ENCODE results near the gene GIMD1. TPM values are rescaled to one million over a fixed set of nuclear protein-coding genes. Genes with fewer than 3 reads are reported as not detected.
"Not testable (repeated sequence)": the region's sequence is repeated elsewhere in the genome, so short reads cannot be mapped to it uniquely, and the experiment has no call there.

Gene GIMD1
- not detected in 2 replicates for total RNA-seq
- long read RNA-seq, result 0 reads

DNA sequence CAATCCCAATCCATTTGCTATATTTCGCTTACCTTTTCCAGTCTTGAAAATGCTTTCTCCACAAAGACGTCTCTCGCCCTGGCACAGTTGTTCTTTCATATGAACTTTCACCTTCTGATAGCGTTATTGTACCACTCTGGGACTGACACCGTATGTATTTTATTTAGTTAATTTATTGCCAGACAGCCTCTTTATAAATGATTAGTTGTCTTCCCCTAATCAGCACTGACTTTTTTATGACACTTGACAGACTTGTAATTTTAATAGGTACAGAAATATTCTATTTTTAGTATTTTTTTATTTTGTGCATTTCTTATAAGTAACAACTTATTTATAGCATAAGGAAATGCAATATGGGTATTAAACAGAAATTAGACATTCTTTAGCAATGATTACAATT is at the start of gene GIMD1:
TSS of gene GIMD1 (minus strand) at position 101 of the 400 bp plus-strand sequence. CDS start 1,343 bp downstream, outside the sequence.
- Mint-ChIP-seq H3K4me3 (no peak within 1 kb of the TSS), H3K4me1 (no peaks in the 10 kb centered on the region), H3K36me3 (ENCODE audit: low read depth) (no peaks in the 10 kb centered on the region), H3K27ac (ENCODE audit: unreplicated experiment) (no peak within 1 kb of the TSS), H3K9me3 (no peaks in the 10 kb centered on the region), H3K27me3 (ENCODE audit: low read depth) (peaks cover 12% of the 10 kb centered on the region)
- no peak for DNase-seq (ENCODE audit: low read depth, low spot score)
- TF ChIP-seq, protein P1, sequence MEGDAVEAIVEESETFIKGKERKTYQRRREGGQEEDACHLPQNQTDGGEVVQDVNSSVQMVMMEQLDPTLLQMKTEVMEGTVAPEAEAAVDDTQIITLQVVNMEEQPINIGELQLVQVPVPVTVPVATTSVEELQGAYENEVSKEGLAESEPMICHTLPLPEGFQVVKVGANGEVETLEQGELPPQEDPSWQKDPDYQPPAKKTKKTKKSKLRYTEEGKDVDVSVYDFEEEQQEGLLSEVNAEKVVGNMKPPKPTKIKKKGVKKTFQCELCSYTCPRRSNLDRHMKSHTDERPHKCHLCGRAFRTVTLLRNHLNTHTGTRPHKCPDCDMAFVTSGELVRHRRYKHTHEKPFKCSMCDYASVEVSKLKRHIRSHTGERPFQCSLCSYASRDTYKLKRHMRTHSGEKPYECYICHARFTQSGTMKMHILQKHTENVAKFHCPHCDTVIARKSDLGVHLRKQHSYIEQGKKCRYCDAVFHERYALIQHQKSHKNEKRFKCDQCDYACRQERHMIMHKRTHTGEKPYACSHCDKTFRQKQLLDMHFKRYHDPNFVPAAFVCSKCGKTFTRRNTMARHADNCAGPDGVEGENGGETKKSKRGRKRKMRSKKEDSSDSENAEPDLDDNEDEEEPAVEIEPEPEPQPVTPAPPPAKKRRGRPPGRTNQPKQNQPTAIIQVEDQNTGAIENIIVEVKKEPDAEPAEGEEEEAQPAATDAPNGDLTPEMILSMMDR (conservative IDR thresholded peaks at IDR 0.05), result no peak

DNA sequence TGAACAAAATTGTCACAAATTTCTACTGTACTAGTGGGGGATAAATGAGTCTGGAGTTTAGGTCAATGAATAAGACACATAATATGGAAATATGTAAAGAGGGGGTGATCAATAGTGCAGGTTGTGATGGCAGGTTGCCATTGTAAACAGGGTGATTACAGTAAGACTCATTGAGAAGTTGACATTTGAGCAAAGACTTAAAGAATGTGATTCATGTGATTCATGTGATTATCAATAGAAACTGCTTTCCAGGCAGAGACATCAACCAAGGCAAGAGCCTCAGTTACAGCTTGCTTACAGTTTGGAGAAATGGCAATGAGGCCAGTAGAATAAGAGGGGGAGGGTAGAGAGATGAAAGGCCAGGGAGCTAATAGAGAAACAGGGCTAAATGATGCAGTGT is 45.8 kb upstream of the GIMD1 start:
- Mint-ChIP-seq H3K27ac (ENCODE audit: unreplicated experiment) (no peak overlapping the region), H3K27me3 (ENCODE audit: low read depth) (no peaks in the 10 kb centered on the region), H3K4me1 (no peaks in the 10 kb centered on the region), H3K4me3 (no peak overlapping the region), H3K36me3 (ENCODE audit: low read depth) (no peaks in the 10 kb centered on the region), H3K9me3 (no peaks in the 10 kb centered on the region)
- TF ChIP-seq, protein P1 (conservative IDR thresholded peaks at IDR 0.05), result no peak
- no peak for DNase-seq (ENCODE audit: low read depth, low spot score)

DNA sequence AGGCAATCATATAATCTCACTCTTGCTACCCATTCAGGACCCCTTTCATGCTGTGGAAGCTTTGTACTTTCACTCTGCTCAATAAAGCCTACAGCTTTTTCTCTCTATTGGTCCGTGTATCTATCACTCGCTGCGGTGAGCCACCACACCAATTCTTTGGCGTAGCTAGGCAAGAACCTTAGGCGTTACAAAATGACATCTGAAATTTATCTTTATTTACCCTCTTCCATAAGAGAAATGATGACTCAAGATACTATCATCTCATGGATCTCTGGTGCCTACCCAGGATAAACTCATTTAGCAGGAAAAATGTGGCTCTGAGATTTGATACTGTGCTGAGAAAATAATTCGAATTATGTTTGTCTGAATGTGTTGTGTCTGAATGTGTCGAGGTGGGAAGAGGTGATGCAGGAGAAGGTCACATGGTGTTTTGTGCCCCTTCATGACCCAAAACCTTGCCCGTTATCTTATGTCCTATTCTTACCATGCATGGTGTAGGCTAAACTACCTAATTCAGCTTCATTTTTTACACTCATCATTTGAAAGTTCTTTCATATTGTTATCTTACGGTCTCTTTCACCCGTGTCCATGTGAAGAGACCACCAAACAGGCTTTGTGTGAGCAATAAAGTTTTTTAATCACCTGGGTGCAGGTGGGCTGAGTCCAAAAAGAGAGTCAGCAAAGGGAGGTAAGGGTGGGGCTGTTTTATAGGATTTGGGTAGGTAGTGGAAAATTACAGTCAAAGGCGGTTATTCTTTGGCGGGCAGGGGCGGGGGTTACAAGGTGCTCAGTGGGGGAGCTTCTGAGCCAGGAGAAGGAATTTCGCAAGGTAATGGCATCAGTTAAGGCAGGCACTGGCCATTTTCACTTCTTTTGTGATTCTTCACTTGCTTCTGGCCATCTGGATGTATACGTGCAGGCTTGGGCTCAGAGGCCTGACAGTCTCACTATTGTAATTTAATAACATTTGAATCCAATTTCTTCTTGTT is 41.6 kb upstream of the GIMD1 start:
- H3K9me3 Mint-ChIP-seq, result no peaks in the 10 kb centered on the region
- H3K27ac Mint-ChIP-seq (ENCODE audit: unreplicated experiment), result no peak overlapping the region
- H3K4me3 Mint-ChIP-seq, result no peak overlapping the region

DNA sequence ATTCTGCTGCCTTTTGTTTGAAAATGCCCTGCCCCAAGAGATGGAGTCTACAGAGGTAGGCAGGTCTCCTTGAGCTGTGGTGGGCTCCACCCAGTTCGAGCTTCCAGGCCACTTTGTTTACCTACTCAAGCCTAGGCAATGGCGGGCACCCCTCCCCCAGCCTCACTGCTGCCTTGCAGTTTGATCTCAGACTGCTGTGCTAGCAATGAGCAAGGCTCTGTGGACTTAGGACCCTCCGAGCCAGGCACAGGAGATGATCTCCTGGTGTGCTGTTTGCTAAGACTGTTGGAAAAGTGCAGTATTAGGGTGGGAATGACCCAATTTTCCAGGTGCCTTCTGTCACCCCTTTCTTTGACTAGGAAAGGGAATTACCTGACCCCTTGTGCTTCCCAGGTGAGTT is 39.4 kb upstream of the GIMD1 start:
- H3K4me1 Mint-ChIP-seq; H3K9me3 Mint-ChIP-seq; H3K4me3 Mint-ChIP-seq; H3K36me3 Mint-ChIP-seq (ENCODE audit: low read depth); H3K27ac Mint-ChIP-seq (ENCODE audit: unreplicated experiment); H3K27me3 Mint-ChIP-seq (ENCODE audit: low read depth); DNase-seq (ENCODE audit: low read depth, low spot score): not testable (repeated sequence)

More for the DNA sequence above, 41.6 kb upstream of the GIMD1 start:
- Mint-ChIP-seq H3K36me3 (ENCODE audit: low read depth) (no peaks in the 10 kb centered on the region), H3K27me3 (ENCODE audit: low read depth) (no peaks in the 10 kb centered on the region), H3K4me1 (no peaks in the 10 kb centered on the region)
- DNase-seq (ENCODE audit: low read depth, low spot score), result no peak
- TF ChIP-seq, protein P1 (conservative IDR thresholded peaks at IDR 0.05), result no peak

DNA sequence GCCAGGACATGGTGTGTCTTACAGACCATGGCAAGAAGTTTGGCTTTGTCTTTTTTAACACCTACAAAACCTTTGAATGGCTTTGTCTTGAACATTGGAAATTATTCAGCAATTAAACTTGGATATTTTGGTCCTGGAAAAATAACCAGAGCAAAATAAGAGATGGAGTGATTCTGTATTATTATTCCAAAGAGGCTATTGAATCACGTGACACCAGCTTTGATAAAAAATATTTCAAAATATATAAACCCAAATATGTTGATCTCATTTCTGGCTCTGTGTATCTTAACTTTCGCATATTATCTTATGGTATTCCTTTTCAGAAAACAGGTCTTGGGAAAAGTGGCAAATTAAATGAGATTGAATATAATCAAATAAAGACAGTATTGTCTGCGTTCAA is 32.6 kb upstream of the GIMD1 start:
- Mint-ChIP-seq H3K27ac (ENCODE audit: unreplicated experiment) (no peak overlapping the region), H3K27me3 (ENCODE audit: low read depth) (no peaks in the 10 kb centered on the region), H3K9me3 (peaks cover 12% of the 10 kb centered on the region), H3K4me1 (no peaks in the 10 kb centered on the region), H3K36me3 (ENCODE audit: low read depth) (peaks cover 2% of the 10 kb centered on the region), H3K4me3 (no peak overlapping the region)
- TF ChIP-seq, protein P1 (conservative IDR thresholded peaks at IDR 0.05), result no peak
- DNase-seq (ENCODE audit: low read depth, low spot score), result no peak

DNA sequence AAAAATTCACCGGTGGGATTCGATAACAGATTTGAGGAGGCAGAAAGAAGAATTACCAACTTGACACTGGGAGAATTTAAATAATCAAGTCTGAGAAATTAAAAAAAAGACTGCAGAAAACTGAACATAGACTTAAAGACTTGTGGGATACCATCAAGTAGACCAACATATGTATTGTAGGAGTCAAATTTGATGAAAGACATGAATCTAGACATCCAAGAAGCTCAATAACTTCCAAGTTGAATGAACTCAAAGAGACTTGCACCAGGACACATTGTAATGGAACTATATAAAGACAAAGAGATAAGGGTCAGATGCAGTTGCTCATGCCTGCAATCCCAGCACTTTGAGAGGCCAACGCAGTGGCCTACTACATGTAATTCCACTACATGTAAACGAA is 30.3 kb upstream of the GIMD1 start:
- H3K4me1 Mint-ChIP-seq; H3K27me3 Mint-ChIP-seq (ENCODE audit: low read depth): not testable (repeated sequence)
- peaks cover 17% of the 10 kb centered on the region for H3K9me3 Mint-ChIP-seq

More for the DNA sequence above, 30.3 kb upstream of the GIMD1 start:
- not testable (repeated sequence) for DNase-seq (ENCODE audit: low read depth, low spot score); H3K4me3 Mint-ChIP-seq; H3K36me3 Mint-ChIP-seq (ENCODE audit: low read depth); H3K27ac Mint-ChIP-seq (ENCODE audit: unreplicated experiment)

Data from neural crest cell (in vitro differentiated cells).